ENCODE results near the gene NFXL1. TPM values are rescaled to one million over a fixed set of nuclear protein-coding genes. Genes with fewer than 3 reads are reported as not detected.
A peak's percentile ranks its signal among the peaks of the same experiment; 100 is the strongest.

NFXL1 gene
- total RNA-seq, 4 donors from 2014 or later, result 6.5 to 15.0 (median 10.6) TPM

DNA sequence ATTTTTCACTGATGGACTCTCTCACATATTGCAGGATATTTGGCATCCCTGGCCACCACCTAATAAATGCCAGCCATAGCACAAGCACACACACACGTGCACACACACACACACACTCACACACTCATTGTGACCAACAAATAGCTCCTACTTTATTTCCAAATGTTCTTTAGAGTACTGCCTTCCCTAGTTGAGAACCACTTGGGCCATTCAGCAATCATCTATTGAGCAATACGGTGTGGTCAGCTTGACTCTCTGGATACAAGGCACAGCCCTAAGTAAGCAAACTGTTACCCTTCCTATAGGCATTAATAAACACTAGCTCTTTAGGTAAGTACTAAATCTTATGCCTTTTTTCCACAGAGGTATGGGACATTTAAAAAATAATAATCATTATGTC, 97.6 kb downstream of the NFXL1 start:
- no peak overlapping the region for H3K27ac ChIP-seq (replicated peaks in 1 of 4)
- intact Hi-C loops (cut with DNase I), result no loop called here
- peaks cover 0 to 7% (median 3%) of the 10 kb centered on the region in 4 donors for H3K4me1 ChIP-seq
- TF ChIP-seq, protein P1, sequence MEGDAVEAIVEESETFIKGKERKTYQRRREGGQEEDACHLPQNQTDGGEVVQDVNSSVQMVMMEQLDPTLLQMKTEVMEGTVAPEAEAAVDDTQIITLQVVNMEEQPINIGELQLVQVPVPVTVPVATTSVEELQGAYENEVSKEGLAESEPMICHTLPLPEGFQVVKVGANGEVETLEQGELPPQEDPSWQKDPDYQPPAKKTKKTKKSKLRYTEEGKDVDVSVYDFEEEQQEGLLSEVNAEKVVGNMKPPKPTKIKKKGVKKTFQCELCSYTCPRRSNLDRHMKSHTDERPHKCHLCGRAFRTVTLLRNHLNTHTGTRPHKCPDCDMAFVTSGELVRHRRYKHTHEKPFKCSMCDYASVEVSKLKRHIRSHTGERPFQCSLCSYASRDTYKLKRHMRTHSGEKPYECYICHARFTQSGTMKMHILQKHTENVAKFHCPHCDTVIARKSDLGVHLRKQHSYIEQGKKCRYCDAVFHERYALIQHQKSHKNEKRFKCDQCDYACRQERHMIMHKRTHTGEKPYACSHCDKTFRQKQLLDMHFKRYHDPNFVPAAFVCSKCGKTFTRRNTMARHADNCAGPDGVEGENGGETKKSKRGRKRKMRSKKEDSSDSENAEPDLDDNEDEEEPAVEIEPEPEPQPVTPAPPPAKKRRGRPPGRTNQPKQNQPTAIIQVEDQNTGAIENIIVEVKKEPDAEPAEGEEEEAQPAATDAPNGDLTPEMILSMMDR (IDR thresholded peaks at IDR 0.05), result no peak
- TF ChIP-seq POLR2A (IDR thresholded peaks at IDR 0.05; ENCODE audit: low read depth) (no peak), POLR2AphosphoS5 (IDR thresholded peaks at IDR 0.05) (no peak), EP300 (IDR thresholded peaks at IDR 0.05) (no peak)
- no peaks in the 10 kb centered on the region for H3K9me3 ChIP-seq
- DNase-seq (ENCODE audit: extremely low spot score), result no peak
- WGBS, result 85% methylated on average over 2 of the region's 2 CpGs
- H3K4me3 ChIP-seq, result no peak overlapping the region
- H3K36me3 ChIP-seq, result no peaks in the 10 kb centered on the region
- H3K27me3 ChIP-seq, result no peaks in the 10 kb centered on the region

DNA sequence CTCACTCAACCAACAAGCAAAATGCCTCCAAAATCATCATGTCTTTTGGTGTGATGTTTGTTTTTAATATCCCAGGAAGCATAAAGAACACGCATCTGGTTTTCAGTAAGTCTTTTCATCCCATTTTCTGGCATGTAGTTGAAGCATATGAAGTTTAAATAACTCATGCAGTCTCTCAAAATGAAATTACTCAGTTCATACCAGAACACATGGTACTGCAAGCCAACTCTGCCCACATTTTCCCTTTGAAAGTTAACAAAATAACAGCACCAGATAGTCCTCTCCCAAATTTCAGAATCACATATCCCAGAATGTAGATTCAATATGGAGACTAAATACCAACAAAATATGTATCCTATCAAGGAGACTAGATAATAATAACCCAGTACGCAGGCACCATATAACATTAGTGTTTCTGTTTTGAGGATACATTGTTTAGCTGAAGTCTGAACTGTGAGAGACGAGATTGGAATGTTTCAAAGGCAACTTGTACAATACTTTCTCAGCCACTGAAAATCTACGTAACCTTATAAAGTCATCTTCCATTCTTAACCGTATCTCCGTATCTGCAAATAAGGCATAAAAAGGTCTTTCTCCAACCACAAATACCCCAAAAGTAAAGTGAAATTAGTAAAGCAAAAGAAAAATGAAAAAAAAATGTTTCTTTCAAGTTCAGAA, 99.6 kb downstream of the NFXL1 start:
- no peak for TF ChIP-seq POLR2A (IDR thresholded peaks at IDR 0.05; ENCODE audit: low read depth)
- TF ChIP-seq, protein P1 (IDR thresholded peaks at IDR 0.05), result no peak
- TF ChIP-seq POLR2AphosphoS5 (IDR thresholded peaks at IDR 0.05), result no peak
- TF ChIP-seq EP300 (IDR thresholded peaks at IDR 0.05), result no peak
- Histone ChIP-seq H3K4me3 (peak overlapping the region in 1 of 4 donors; percentile 22), H3K9me3 (no peaks in the 10 kb centered on the region), H3K4me1 (peaks cover 0 to 7% (median 3%) of the 10 kb centered on the region in 4 donors), H3K27ac (replicated peaks in 1 of 4) (peak overlapping the region in 2 of 4 donors; percentile 45 to 47), H3K36me3 (no peaks in the 10 kb centered on the region), H3K27me3 (no peaks in the 10 kb centered on the region)
- DNase-seq (ENCODE audit: extremely low spot score), result no peak
- 58% methylated on average over 6 of the region's 6 CpGs for WGBS
- intact Hi-C loops (cut with DNase I), result no loop called here

DNA sequence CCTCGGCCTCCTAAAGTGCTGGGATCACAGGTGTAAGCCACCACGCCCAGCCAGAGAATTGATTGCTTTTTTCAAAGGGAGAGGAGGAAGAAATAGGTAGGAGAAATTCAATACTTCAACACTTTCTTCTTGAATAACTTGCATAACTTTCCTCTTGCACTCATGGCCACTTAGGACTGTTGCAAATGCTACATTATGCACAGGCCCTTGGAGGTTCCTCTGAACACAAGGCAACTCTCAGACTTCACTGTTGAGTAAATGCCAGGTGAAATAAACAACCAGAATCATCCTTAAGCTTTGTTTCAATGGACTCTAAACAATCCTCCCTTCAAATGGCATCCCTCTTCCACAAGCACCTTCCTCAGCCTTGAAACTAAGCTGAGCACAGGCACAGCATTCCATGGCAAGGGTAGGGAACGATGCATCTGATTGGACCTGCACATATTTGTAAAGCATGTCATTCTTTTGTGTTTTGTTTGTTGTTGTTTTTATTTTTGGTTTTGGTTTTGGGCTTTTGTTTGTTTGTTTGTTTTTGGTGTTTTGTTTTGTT, 104.7 kb downstream of the NFXL1 start:
- TF ChIP-seq POLR2A (IDR thresholded peaks at IDR 0.05; ENCODE audit: low read depth), result no peak
- Histone ChIP-seq H3K27me3 (no peaks in the 10 kb centered on the region), H3K9me3 (no peaks in the 10 kb centered on the region), H3K27ac (replicated peaks in 1 of 4) (no peak overlapping the region), H3K4me1 (peaks cover 0 to 6% (median 3%) of the 10 kb centered on the region in 4 donors), H3K36me3 (no peaks in the 10 kb centered on the region), H3K4me3 (no peak overlapping the region)
- intact Hi-C loops (cut with DNase I), result no loop called here
- WGBS, result 91% methylated on average over 3 of the region's 3 CpGs
- no peak for DNase-seq (ENCODE audit: extremely low spot score)

DNA sequence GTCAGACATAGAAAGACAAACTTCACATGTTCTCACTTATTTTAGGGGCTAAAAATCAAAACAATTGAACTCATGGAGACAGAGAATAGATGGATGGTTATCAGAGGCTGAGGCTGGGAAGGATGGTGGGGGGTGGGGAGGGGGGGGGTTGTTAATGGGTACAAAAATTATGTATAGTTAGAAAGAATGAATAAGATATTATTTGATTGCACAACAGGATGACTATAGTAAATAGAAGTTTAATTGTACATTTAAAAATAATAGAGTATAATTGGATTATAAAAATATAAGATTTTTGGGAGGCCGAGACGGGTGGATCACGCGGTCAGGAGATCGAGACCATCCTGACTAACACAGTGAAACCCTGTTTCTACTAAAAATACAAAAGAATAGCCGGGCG, 109.8 kb downstream of the NFXL1 start:
- H3K27ac ChIP-seq (replicated peaks in 1 of 4), result no peak overlapping the region
- 95% methylated on average over 7 of the region's 7 CpGs for WGBS
- no peaks in the 10 kb centered on the region for H3K27me3 ChIP-seq
- no peaks in the 10 kb centered on the region for H3K4me1 ChIP-seq
- H3K4me3 ChIP-seq, result no peak overlapping the region
- no peaks in the 10 kb centered on the region for H3K36me3 ChIP-seq
- no peak for DNase-seq (ENCODE audit: extremely low spot score)
- intact Hi-C loops (cut with DNase I), result no loop called here
- H3K9me3 ChIP-seq, result no peaks in the 10 kb centered on the region
- TF ChIP-seq POLR2AphosphoS5 (IDR thresholded peaks at IDR 0.05) (no peak), POLR2A (IDR thresholded peaks at IDR 0.05; ENCODE audit: low read depth) (no peak), EP300 (IDR thresholded peaks at IDR 0.05) (no peak)
- TF ChIP-seq, protein P1 (IDR thresholded peaks at IDR 0.05), result no peak

DNA sequence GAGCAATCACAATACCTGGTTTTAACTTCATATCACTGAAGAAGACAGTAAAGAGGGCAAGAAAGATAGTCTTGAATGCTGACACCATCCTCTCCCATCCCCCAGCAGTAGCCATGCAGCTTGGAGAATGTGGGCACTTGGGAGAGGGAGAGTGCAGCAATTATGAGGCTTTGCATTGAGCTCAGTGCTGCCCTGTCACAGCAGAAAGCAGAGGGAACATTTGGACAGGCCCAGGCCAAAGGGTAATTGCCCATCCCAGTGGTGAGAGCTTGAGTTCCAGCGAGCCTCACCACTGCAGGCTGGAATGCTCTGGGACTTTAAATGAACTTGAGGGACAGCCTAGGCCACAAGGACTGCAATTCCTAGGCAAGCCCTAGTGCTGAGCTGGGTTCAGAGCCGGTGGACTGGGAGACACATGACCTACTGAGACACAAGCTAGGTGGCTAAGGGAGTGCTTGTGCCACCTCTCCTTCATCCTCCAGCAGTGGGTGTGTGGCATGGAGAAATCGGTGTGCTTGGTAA, 112.8 kb downstream of the NFXL1 start:
- H3K4me3 ChIP-seq, result no peak overlapping the region
- H3K27ac ChIP-seq (replicated peaks in 1 of 4), result no peak overlapping the region
- WGBS, result 94% methylated on average over 2 of the region's 3 CpGs
- no peaks in the 10 kb centered on the region for H3K9me3 ChIP-seq
- no peaks in the 10 kb centered on the region for H3K27me3 ChIP-seq
- H3K36me3 ChIP-seq, result no peaks in the 10 kb centered on the region
- no peaks in the 10 kb centered on the region for H3K4me1 ChIP-seq
- no peak for TF ChIP-seq POLR2AphosphoS5 (IDR thresholded peaks at IDR 0.05)
- TF ChIP-seq POLR2A (IDR thresholded peaks at IDR 0.05; ENCODE audit: low read depth), result no peak
- TF ChIP-seq, protein P1 (IDR thresholded peaks at IDR 0.05), result no peak
- no peak for TF ChIP-seq EP300 (IDR thresholded peaks at IDR 0.05)
- intact Hi-C loops (cut with DNase I), result no loop called here
- no peak for DNase-seq (ENCODE audit: extremely low spot score)
